A204.1 (cell line): ENCODE measurements around the gene ASTL.

Experiments used
- FAIRE-seq: peaks from 2 replicates; lab custom pipeline; 2012; peaks lifted over from hg19 to GRCh38; lab: Jason Lieb, UNC

The ASTL gene

DNA sequence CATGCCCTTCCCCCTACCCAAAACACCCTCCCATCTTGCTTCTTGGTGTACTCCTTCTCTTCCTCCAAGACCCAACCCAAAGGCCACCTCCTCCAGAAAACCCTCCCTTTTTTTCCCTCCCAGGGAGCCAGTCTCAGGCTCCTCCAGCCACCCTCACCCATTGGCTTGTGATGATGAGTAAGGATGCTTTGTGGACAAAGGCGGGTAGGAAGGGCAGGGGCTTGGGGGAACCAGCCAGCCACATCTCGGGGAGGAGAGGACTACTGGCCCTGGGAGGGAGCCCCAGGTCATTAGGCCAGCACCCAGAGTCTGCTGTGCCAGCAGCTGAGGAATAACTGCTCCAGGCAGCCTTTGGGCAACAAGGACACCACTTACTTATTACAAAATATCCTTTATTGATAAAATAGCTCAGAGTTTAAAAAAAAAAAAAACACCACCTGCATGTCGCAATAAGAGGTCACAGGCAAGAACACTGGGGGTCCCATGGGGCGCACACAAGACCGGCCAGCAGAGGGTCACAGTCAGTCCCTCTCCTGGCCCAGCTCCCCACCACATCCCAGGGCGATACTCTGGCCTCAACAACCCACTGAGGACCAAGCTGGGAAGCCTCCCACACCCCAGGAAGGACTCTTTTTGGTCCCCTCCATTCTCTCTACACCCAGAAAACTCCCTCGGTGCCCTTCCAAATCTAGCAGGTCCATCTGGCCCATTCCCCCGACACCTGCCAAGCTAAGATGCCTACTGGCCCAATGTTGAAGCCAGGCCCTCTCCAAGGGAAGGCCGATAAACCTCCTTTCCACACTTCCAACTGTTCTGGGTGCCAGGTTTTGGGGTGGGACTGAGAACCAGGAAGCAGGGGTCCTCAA is 25.6 kb downstream of the ASTL start:
- no peak for FAIRE-seq

- FAIRE-seq, result no peak
Measured at GRCh38 chr2:96111823-96112500, 26.3 kb downstream of the ASTL start.

DNA sequence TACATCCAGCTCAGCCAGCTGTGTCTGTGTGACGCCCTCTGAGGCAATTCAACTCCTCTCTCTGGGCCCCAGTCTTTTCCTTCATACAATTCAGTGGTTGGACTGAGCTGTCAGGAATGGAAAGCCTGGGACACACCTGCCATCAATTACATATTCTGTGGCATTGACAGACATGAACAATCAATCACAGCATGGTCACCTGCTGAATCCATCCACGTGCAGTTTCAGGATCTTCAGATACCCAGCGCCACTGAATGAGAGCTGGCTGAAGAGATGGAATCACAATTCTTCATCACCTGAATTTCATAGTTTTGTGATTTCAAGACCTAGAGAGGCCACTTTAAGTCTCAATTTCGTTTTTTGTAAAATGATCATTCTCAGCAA is 27.1 kb downstream of the ASTL start:
- FAIRE-seq, result no peak

- no peak for FAIRE-seq
Measured at GRCh38 chr2:96110621-96111256, 27.6 kb downstream of the ASTL start.

DNA sequence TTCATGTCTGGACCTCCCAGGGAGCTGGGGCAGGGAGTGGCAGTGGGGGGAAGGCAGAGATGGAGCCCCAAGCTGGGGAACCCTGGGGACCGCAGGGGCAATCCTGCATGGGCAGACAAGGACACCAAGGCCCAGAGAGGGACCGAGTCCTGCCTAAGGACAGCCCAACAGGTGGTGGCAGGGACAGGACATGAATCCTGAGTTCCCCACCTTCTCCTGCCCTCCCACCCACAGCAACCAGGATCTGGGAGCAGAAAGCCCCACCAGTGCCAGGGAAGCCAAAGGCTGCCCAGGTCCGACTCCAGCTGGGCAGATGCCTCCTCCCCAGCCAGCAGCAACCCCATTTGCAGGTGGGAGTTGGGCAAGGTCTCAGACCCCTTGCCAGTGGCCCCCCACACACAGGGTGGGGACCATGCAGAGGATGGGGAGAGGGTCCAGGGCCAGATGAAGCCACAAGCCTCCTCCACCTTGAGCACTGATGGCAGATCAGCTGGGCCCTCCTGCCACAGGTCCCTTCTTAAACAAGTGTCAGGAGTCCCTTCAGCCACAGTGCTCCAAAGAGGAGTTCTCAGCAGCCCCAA is 28.3 kb downstream of the ASTL start:
- no peak for FAIRE-seq

DNA sequence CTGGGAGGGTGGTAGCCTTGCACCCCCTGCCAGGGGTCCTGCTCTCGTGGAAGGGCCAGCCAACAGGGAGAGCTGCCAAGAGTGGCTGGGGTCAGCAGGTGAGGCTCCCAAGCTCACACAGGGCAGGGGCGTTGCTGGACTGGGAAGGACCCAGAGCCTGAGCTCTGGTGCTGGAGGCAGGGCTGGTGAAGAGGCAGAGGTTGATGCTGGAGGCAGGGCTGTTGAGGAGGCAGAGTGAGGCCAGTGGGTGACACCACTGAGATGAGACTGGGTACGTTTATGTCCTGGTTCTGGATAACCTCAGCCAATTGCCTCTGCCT is 29.0 kb downstream of the ASTL start:
- FAIRE-seq, result no peak

GRCh38 chr2:96108541-96109360 is 29.6 kb downstream of the ASTL start:
- FAIRE-seq, result no peak

DNA sequence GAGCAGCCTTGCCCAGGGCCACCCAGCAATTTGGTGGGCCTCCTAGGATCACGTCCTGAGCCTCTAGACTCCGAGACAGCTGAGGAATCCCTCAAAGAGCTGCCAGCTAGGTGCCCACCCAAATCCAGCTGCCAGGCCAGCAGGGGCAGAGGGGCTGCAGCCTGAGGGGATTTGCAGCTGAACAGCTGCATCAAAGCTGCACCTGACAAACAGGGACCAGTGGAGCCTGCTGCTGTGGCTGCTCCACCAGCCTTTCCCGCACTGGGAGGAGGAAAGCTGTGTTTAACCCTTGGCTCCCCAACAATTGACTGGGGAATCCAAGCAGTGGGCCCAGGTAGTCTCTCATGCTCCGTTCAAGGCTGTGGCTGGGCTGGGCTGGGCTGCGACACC is 30.2 kb downstream of the ASTL start:
- FAIRE-seq, result no peak

- FAIRE-seq, result no peak
Measured at GRCh38 chr2:96107708-96108065, 30.6 kb downstream of the ASTL start.

- no peak for FAIRE-seq
Measured at GRCh38 chr2:96106991-96107707, 31.2 kb downstream of the ASTL start.

GRCh38 chr2:96105994-96106715 is 32.1 kb downstream of the ASTL start:
- FAIRE-seq, result no peak

- FAIRE-seq, result no peak
Measured at GRCh38 chr2:96105152-96105915, 33.0 kb downstream of the ASTL start.

- no peak for FAIRE-seq
Measured at GRCh38 chr2:96104487-96104861, 33.8 kb downstream of the ASTL start.

DNA sequence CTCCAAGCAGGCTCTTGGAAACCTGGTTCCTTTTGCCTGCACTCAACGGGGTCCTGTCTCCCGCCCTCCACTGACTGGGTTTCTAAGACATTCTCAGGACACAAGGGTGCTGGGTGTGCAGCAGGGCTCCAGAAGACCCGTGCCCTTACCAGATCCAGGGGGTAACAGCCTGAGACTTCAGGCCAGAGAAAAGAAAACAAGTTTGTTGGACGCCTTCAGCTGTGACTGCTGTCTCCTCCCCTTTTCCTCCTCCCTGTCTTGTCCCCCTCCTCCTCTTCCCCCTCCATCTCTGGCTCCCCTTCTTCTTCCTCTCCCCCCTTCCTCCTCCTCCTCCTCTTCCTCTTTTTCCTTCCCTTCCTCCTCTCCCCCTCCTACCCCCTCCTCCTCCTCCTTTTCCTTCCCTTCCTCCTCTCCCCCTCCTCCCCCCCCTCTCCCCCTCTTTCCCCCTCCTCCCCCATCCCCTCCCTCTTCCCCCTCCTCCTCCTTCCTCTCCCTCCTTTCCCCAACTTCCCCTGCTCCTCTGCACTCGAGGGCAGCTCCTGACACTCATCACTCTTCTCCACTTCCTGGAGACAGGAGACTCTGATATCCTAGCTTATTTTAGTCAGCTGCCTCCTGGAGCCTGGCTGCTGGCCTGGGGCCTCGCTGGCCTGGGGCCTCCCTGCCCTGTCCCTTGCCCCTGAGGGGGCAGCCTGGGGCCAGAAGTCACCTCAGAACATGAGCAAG is 34.4 kb downstream of the ASTL start:
- no peak for FAIRE-seq

- FAIRE-seq, result no peak
Measured at GRCh38 chr2:96103187-96103601, 35.1 kb downstream of the ASTL start.

DNA sequence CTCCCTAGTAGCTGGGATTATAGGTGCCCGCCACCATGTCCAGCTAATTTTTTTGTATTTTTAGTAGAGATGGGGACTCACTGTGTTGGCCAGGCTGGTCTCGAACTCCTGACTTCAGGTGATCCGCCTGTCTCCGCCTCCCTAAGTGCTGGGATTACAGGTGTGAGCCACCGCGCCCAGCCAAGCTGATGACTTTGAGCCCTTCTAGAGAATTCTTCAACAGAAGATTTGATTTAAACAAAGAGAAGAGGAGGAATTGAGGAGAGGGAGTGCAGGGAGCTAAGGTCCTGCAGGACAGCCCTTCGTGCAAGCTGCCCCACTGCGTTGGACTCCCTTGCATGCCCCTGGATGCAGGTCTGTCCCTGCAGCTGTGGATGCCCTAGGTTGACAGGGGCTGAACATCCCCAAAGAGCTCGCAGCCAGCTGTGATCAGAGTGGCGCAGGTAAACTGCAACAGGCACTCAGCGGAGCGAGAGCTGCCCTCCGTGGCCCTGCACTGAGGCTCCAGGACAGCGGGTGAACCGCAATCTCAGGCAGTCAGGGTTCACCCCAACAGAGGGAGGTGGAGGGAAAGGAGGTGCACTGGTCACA is 35.6 kb downstream of the ASTL start:
- FAIRE-seq, result no peak

DNA sequence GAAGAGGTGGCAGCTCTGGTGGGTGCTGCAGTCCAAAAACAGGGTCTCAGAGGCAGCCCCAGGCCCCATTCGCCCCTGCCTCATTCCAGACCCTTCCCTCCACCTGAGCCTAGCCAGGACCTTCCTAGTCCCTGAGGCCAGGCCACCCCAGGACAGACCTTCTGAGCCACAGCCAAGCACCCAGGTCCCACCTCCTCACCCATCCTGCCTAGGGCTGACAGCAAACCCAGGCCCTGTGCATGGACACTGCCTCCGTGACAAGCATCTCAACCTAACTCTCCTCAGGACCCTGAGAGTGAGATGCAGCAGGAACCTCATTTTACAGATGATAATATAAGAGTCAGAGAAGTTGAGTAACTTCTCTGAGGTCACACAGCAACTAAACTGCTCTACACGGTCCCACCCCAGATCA is 37.4 kb downstream of the ASTL start:
- FAIRE-seq, result no peak

DNA sequence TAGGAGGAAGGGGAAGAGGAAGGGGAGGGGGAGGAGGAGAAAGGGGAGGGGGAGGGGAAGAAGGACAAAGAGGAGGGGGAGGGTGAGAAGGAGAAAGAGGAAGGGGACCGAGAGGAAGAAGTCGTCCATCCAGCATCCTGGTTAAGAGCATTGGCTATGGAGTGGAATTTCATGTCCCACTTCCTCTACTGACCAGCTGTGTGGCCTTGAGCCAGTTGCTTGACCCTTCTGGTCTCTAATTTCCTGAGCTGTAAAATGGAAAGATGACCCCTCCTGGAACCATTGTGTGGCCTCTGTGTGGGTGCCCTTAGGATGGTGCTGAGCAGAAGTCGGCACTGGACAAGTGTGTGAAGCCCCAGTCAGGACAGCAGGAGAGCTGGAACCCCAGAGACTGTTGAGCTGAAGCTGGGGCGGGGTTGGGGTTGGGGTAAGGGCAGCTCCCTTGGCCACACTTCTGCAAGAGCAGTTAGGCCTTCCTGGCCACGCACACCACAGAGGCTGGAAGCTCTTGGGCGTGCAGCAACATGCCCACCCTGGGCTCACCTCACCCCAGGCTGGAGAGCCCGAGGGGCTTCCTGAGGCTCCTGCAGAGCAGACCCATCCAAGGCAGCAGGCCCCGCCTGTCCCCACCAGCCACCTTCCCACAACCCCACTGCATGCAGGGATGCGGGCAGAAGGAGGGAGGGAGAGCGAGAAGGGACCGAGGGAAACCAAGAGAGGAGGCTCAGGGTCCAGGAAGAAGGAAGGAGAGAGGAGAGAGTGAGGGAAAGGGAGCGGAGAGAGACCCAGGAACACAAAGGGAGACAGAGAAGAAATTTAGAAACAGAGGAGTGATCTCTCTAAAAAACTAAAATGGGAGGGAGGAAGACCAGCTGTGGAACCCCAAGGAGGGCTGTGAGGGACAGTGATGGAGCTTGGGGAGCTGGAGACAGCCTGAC is 38.2 kb downstream of the ASTL start:
- FAIRE-seq, result no peak
